Stimulated activated CD8-positive, alpha-beta memory T cell treated with anti-CD3 and anti-CD28 coated beads, Interleukin-12 subunit alpha, Interleukin-12 subunit beta, amount 100 ng/mL, for 24 hours (primary cell): ENCODE measurements around the gene CLBA1.

Experiments used
- DNase-seq: peaks from one replicate; pipeline ENCODE4 v3.0.0-alpha.2; 2020; ENCODE audit errors: extremely low read depth

CLBA1 gene

GRCh38 chr14:104968541-104969401 lies 16.8 kb upstream of the CLBA1 start:
- no peak for DNase-seq

- DNase-seq: no peak
Measured at GRCh38 chr14:104969741-104970230, 15.8 kb upstream of the CLBA1 start.

- DNase-seq: no peak
Measured at GRCh38 chr14:104970231-104971068, 15.1 kb upstream of the CLBA1 start.

GRCh38 chr14:104971447-104972240 lies 13.9 kb upstream of the CLBA1 start:
- DNase-seq: no peak

GRCh38 chr14:104972301-104973134 lies 13.1 kb upstream of the CLBA1 start:
- no peak for DNase-seq

GRCh38 chr14:104973135-104973384 lies 12.5 kb upstream of the CLBA1 start:
- DNase-seq: no peak

- DNase-seq: no peak
Measured at GRCh38 chr14:104973385-104974145, 12.0 kb upstream of the CLBA1 start.

GRCh38 chr14:104974146-104974541 lies 11.4 kb upstream of the CLBA1 start:
- no peak for DNase-seq

- no peak for DNase-seq
Measured at GRCh38 chr14:104974665-104975390, 10.8 kb upstream of the CLBA1 start.

GRCh38 chr14:104975481-104976197 lies 9.9 kb upstream of the CLBA1 start:
- DNase-seq: no peak

- peak; percentile 59 for DNase-seq
Measured at GRCh38 chr14:104976198-104977007, 9.2 kb upstream of the CLBA1 start.

GRCh38 chr14:104977008-104977680 lies 8.4 kb upstream of the CLBA1 start:
- DNase-seq: no peak

- DNase-seq: peak; percentile 27
Measured at GRCh38 chr14:104977681-104978653, 7.6 kb upstream of the CLBA1 start, which contains the start of gene AHNAK2. Gene AHNAK2 (minus strand): TSS chr14:104978374. CDS start chr14:104978237, 137 bp downstream.

GRCh38 chr14:104978746-104979691 lies 6.6 kb upstream of the CLBA1 start:
- no peak for DNase-seq
